ENCODE results near the gene CASK.

CASK gene

GRCh38 chrX:41470706-41471105 is 452.6 kb downstream of the CASK start:
- no peak for DNase-seq (ENCODE audit: low spot score)

GRCh38 chrX:41468647-41469323 is 454.6 kb downstream of the CASK start:
- DNase-seq (ENCODE audit: low spot score): no peak

Data from GM03348 (cell line).